GM12878 (cell line): ENCODE measurements around the gene TOMM40. TPM values are rescaled to one million over a fixed set of nuclear protein-coding genes. Genes with fewer than 3 reads are reported as not detected.

Experiments used
- ATAC-seq: fragments of 200-7000 bp; cut with Tn5 transposase; 3 replicates; pipeline ENCODE4 v1.9.1; 2020; ENCODE audit warnings: mild to moderate bottlenecking, moderate library complexity
- BruUV-seq: library from RNA; stranded (reverse); fragments of 400-500 nt; replicated peaks from 2 replicates; lab custom pipeline; 2021; lab: Mats Ljungman, UMichigan
- CTCF ChIA-PET: fragments of 300-600 bp; sonication (Branson Sonifier 250); formaldehyde crosslinking; extraction: SDS; loops from one replicate; lab custom pipeline; 2021; ENCODE audit warnings: inconsistent platforms; lab: Yijun Ruan, JAX
- POLR2A ChIA-PET: fragments of 350-600 bp; formaldehyde crosslinking; extraction: SDS; loops from one replicate; lab custom pipeline; 2021; ENCODE audit warnings: inconsistent platforms; lab: Charles Lee
- RAD21 ChIA-PET: fragments of 300-600 bp; sonication (Branson Sonifier 250); formaldehyde crosslinking; loops from one replicate; lab custom pipeline; 2023; ENCODE audit warnings: antibody characterized with exemption; ENCODE audit not compliant: unreplicated experiment; lab: Charles Lee
- SMC1A ChIA-PET: fragments of 300-600 bp; sonication (Branson Sonifier 250); formaldehyde crosslinking; loops from one replicate; lab custom pipeline; 2023; ENCODE audit not compliant: unreplicated experiment, uncharacterized antibody; lab: Charles Lee
- DNase-seq: peaks from one replicate; pipeline ENCODE4 v3.0.0-alpha.2; 2011; ENCODE audit warnings: low read depth, low spot score
- FAIRE-seq: peaks from 3 replicates; lab custom pipeline; 2011; peaks lifted over from hg19 to GRCh38; lab: Jason Lieb, UNC
- H2AFZ ChIP-seq: 2 replicates; pipeline ENCODE4 v1.6.0; 2011; ENCODE audit warnings: low read depth, low read length, control low read depth; ENCODE audit not compliant: control insufficient read depth
- H3K27ac ChIP-seq: 2 replicates; pipeline ENCODE4 v1.5.1; 2011; ENCODE audit warnings: control low read depth; ENCODE audit not compliant: control insufficient read depth, insufficient read depth
- H3K27me3 ChIP-seq, 2 experiments: replicated peaks in 1 of 2; 2 replicates each; pipeline versions ENCODE4 v1.6.0 to v1.6.1; 2011; ENCODE audit warnings: low read length in 1 of 2; ENCODE audit not compliant: control insufficient read depth in 2 of 2, insufficient read depth in 2 of 2
- H3K36me3 ChIP-seq, 2 experiments: 2 replicates each; pipeline ENCODE4 v1.5.1; 2011; ENCODE audit warnings: low read length in 1 of 2; ENCODE audit not compliant: control insufficient read depth in 2 of 2, insufficient read depth in 2 of 2
- H3K4me1 ChIP-seq: 2 replicates; pipeline ENCODE4 v1.6.1; 2011; ENCODE audit warnings: mild to moderate bottlenecking, low read length, moderate library complexity, mixed read lengths; ENCODE audit not compliant: control insufficient read depth, insufficient read depth
- H3K4me2 ChIP-seq: 2 replicates; pipeline ENCODE4 v1.6.0; 2011; ENCODE audit warnings: control low read depth; ENCODE audit not compliant: control insufficient read depth, insufficient read depth
- H3K4me3 ChIP-seq: fragments of 200-600 bp; sonication (generic); 2 replicates; pipeline ENCODE4 v1.5.1; 2016
- H3K79me2 ChIP-seq: 2 replicates; pipeline ENCODE4 v1.6.0; 2011; ENCODE audit warnings: low read length; ENCODE audit not compliant: control insufficient read depth, insufficient read depth
- H3K9ac ChIP-seq: 2 replicates; pipeline ENCODE4 v1.8.0; 2011; ENCODE audit warnings: low read length, control low read depth, mixed read lengths; ENCODE audit not compliant: control insufficient read depth, insufficient read depth
- H3K9me3 ChIP-seq: replicated peaks from 3 replicates; pipeline ENCODE4 v1.5.1; 2011; ENCODE audit warnings: mild to moderate bottlenecking, low read length; ENCODE audit not compliant: control insufficient read depth, insufficient read depth
- H4K20me1 ChIP-seq: 2 replicates; pipeline ENCODE4 v1.6.0; 2011; ENCODE audit not compliant: control insufficient read depth, insufficient read depth
- BHLHE40 ChIP-seq, 2 experiments: fragments of 450-650 bp in 1 of 2; IDR thresholded peaks; 2 replicates each; pipeline ENCODE4 v1.6.1; 2011 to 2017; ENCODE audit warnings: low read depth in 2 of 2, borderline replicate concordance in 1 of 2, improper control_type of control experiment in 1 of 2, low read length in 1 of 2, mild to moderate bottlenecking in 1 of 2
- BRCA1 ChIP-seq: IDR thresholded peaks from 2 replicates; pipeline ENCODE4 v1.6.1; 2011; ENCODE audit warnings: low read depth, low read length, improper control_type of control experiment
- CBX3 ChIP-seq: fragments of 200-600 bp; sonication (generic); IDR thresholded peaks from 2 replicates; pipeline ENCODE4 v1.6.1; 2016; ENCODE audit warnings: low read depth, borderline replicate concordance
- EED ChIP-seq: sonication (generic); IDR thresholded peaks from 2 replicates; pipeline ENCODE4 v1.6.1; 2016; ENCODE audit warnings: antibody characterized with exemption, low read depth
- FOXK2 ChIP-seq: fragments of 450-650 bp; IDR thresholded peaks from 2 replicates; pipeline ENCODE4 v1.6.1; 2017; ENCODE audit warnings: mild to moderate bottlenecking, moderate library complexity
- GABPA ChIP-seq: IDR thresholded peaks from 2 replicates; pipeline ENCODE4 v1.6.1; 2014; ENCODE audit warnings: antibody characterized with exemption, low read depth, mild to moderate bottlenecking, inconsistent platforms
- MYC ChIP-seq: IDR thresholded peaks from 2 replicates; pipeline ENCODE4 v1.6.1; 2011; ENCODE audit warnings: mild to moderate bottlenecking, low read length, moderate library complexity, inconsistent platforms; ENCODE audit not compliant: insufficient read depth, insufficient replicate concordance, insufficient read length, severe bottlenecking
- POU2F2 ChIP-seq: IDR thresholded peaks from 3 replicates; pipeline ENCODE4 v1.6.1; 2011; ENCODE audit warnings: low read depth, mild to moderate bottlenecking, low read length, borderline replicate concordance
- RAD21 ChIP-seq: IDR thresholded peaks from 2 replicates; pipeline ENCODE4 v1.6.1; 2011; ENCODE audit warnings: mild to moderate bottlenecking, low read depth, low read length, moderate library complexity; ENCODE audit not compliant: insufficient read depth
- RCOR1 ChIP-seq: conservative IDR thresholded peaks from 2 replicates; pipeline ENCODE4 v1.6.1; 2012; ENCODE audit warnings: low read depth, low read length, improper control_type of control experiment
- STAT3 ChIP-seq: IDR thresholded peaks from 2 replicates; pipeline ENCODE4 v1.6.1; 2011; ENCODE audit warnings: low read depth, low read length, improper control_type of control experiment
- SUZ12 ChIP-seq: fragments of 200-600 bp; sonication (generic); IDR thresholded peaks from one replicate; pipeline ENCODE4 v1.6.1; 2018; ENCODE audit warnings: antibody characterized with exemption, mild to moderate bottlenecking; ENCODE audit not compliant: unreplicated experiment
- WGBS: methylation state at CpG from one replicate; pipeline ENCODE4 v1.1.6; 2016; ENCODE audit warnings: low lambda C conversion rate; ENCODE audit not compliant: insufficient replicate concordance, insufficient coverage; ENCODE audit errors: missing lambda C conversion rate; 5-methylcytosine and 5-hydroxymethylcytosine counted together
- in situ Hi-C: fragments of 300-500 bp; cut with MboI; formaldehyde crosslinking; loops from 9 replicates; pipeline ENCODE4 v1.14.3; 2018; ENCODE audit warnings: mixed read lengths
- intact Hi-C: fragments of 100-400 bp; cut with micrococcal nuclease; formaldehyde crosslinking; loops from one replicate; pipeline ENCODE4 v1.14.2; 2022; ENCODE audit not compliant: unreplicated experiment
- polyA plus RNA-seq, 11 experiments: library from polyadenylated mRNA; depleted of rRNA in 4 of 11; unstranded in 6 of 11; stranded (reverse) in 5 of 11; fragments of >200 nt; fragmentation: Nextera tagmentation in 4 of 11; fragmentation: Illumina TruSeq in 1 of 11; extraction: Ambion mirVana in 4 of 11; extraction: Trizol in 1 of 11; gene quantifications; 1 replicate in 1 of 11; 2 replicates in 10 of 11; pipeline versions ENCODE4 v1.2.1 to v1.2.3, GENCODE V29; 2011 to 2016; ENCODE audit warnings: inconsistent platforms in 2 of 11, missing spikeins in 2 of 11, low read depth in 1 of 11
- total RNA-seq, 4 experiments: library from RNA; depleted of rRNA in 3 of 4; stranded (reverse); fragments of >200 nt in 3 of 4; fragmentation: Illumina TruSeq in 1 of 4; extraction: Trizol in 1 of 4; gene quantifications; 2 replicates each; pipeline versions ENCODE4 v1.2.1 to v1.2.3, GENCODE V29; 2013 to 2021
- TF ChIP-seq, protein P1 (sequence below): fragments of 450-650 bp; IDR thresholded peaks from 2 replicates; pipeline ENCODE4 v1.6.1; 2018; ENCODE audit warnings: mild to moderate bottlenecking, low read depth, moderate library complexity; ENCODE audit not compliant: partially characterized antibody
- TF ChIP-seq, protein P2 (sequence below): fragments of 450-650 bp; IDR thresholded peaks from 2 replicates; pipeline ENCODE4 v1.6.1; 2016; ENCODE audit warnings: mild to moderate bottlenecking, moderate library complexity, borderline replicate concordance

Gene TOMM40
- total and polyA plus RNA-seq, 10 of the 15 experiments (the other 5 are each of a cell fraction or from before 2014, with no cell fraction given) = 0.85 to 221 (median 99.9) TPM

DNA sequence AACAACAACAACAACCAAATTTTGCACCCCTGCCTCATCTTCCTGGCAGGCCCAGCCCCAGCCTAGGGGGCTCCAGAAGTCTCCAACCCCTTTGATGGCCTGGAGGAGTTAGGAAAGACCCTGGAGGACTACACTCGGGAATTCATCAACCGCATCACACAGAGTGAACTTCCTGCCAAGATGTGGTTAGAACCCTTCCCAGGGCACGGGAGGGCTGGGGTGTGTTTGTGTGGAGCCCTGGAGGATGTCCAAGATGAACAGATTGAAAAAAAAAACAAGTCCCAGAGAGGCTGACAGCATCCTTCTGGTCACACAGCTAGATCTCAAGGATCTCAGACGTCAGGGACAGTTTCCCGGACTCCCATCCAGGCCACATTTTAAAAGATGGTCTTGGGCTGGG is 36.7 kb downstream of the TOMM40 start (continued):
- TF ChIP-seq, protein P1, sequence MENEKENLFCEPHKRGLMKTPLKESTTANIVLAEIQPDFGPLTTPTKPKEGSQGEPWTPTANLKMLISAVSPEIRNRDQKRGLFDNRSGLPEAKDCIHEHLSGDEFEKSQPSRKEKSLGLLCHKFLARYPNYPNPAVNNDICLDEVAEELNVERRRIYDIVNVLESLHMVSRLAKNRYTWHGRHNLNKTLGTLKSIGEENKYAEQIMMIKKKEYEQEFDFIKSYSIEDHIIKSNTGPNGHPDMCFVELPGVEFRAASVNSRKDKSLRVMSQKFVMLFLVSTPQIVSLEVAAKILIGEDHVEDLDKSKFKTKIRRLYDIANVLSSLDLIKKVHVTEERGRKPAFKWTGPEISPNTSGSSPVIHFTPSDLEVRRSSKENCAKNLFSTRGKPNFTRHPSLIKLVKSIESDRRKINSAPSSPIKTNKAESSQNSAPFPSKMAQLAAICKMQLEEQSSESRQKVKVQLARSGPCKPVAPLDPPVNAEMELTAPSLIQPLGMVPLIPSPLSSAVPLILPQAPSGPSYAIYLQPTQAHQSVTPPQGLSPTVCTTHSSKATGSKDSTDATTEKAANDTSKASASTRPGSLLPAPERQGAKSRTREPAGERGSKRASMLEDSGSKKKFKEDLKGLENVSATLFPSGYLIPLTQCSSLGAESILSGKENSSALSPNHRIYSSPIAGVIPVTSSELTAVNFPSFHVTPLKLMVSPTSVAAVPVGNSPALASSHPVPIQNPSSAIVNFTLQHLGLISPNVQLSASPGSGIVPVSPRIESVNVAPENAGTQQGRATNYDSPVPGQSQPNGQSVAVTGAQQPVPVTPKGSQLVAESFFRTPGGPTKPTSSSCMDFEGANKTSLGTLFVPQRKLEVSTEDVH = no peak
- TF ChIP-seq BRCA1 (no peak), CBX3 (no peak)

DNA sequence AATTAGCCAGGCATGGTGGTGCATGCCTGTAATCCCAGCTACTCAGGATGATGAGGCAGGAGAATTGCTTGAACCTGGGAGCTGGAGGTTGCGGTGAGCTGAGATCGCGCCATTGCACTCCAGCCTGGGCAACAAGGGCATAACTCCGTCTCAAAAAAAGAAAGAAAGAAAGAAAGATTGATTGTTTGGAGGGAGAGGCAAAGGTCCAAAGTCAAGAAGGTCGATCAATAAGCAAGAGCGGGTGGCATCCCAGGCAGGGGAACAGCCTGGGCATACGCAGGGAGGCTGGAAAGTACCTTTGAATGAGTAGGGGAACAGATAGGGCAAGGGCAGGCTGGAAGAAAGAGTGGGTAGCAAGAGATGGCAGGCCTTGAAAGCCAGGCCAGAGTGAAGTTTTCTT is 39.0 kb downstream of the TOMM40 start:
- Histone ChIP-seq H3K4me3 (no peak overlapping the region), H3K4me2 (no peak overlapping the region), H3K9me3 (no peaks in the 10 kb centered on the region), H3K4me1 (no peaks in the 10 kb centered on the region), H3K36me3 (no peaks in the 10 kb centered on the region), H2AFZ (no peak overlapping the region), H4K20me1 (no peaks in the 10 kb centered on the region), H3K79me2 (no peaks in the 10 kb centered on the region), H3K27me3 (no peaks in the 10 kb centered on the region; a peak in 1 of 4 replicates), H3K9ac (no peak overlapping the region), H3K27ac (no peak overlapping the region)
- in situ Hi-C loops = no loop called here
- DNase-seq (no peak), ATAC-seq (no peak), FAIRE-seq (no peak)
- no TSS peak for BruUV-seq
- ChIA-PET CTCF (interaction anchor here (0.6 to 1.6 kb wide), 2 partner anchors 22 to 249 kb away, joined by 3 to 4 read pairs; no protein-coding TSS in a partner anchor), SMC1A (no interaction called here), RAD21 (no interaction called here), POLR2A (no interaction called here)
- intact Hi-C loops = no loop called here
- WGBS = 59% methylated on average over 7 of the region's 7 CpGs
- TF ChIP-seq POU2F2 (no peak), SUZ12 (no peak), GABPA (no peak), RAD21 (no peak), STAT3 (no peak), BHLHE40 (IDR thresholded peaks at IDR 0.05; ENCODE audit: borderline replicate concordance in 1 of 2, low read depth in 2 of 2, low read length in 1 of 2) (no peak), EED (no peak), RCOR1 (no peak), MYC (no peak), FOXK2 (no peak)
- TF ChIP-seq, protein P2, sequence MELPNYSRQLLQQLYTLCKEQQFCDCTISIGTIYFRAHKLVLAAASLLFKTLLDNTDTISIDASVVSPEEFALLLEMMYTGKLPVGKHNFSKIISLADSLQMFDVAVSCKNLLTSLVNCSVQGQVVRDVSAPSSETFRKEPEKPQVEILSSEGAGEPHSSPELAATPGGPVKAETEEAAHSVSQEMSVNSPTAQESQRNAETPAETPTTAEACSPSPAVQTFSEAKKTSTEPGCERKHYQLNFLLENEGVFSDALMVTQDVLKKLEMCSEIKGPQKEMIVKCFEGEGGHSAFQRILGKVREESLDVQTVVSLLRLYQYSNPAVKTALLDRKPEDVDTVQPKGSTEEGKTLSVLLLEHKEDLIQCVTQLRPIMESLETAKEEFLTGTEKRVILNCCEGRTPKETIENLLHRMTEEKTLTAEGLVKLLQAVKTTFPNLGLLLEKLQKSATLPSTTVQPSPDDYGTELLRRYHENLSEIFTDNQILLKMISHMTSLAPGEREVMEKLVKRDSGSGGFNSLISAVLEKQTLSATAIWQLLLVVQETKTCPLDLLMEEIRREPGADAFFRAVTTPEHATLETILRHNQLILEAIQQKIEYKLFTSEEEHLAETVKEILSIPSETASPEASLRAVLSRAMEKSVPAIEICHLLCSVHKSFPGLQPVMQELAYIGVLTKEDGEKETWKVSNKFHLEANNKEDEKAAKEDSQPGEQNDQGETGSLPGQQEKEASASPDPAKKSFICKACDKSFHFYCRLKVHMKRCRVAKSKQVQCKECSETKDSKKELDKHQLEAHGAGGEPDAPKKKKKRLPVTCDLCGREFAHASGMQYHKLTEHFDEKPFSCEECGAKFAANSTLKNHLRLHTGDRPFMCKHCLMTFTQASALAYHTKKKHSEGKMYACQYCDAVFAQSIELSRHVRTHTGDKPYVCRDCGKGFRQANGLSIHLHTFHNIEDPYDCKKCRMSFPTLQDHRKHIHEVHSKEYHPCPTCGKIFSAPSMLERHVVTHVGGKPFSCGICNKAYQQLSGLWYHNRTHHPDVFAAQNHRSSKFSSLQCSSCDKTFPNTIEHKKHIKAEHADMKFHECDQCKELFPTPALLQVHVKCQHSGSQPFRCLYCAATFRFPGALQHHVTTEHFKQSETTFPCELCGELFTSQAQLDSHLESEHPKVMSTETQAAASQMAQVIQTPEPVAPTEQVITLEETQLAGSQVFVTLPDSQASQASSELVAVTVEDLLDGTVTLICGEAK = no peak
